Measurements from ENCODE around the gene BEST2. TPM values are rescaled to one million over a fixed set of nuclear protein-coding genes. Genes with fewer than 3 reads are reported as not detected.

Gene BEST2
- total RNA-seq, 2 experiments from 2014 or later: not detected

- POLR2A ChIA-PET: interaction anchor here (0.9 to 1.5 kb wide), 3 partner anchors 11 to 363 kb away, joined by 3 to 8 read pairs (median 4); no protein-coding TSS in a partner anchor
- CTCF ChIA-PET: interaction anchor here (0.8 to 3.3 kb wide), 5 partner anchors 12 to 272 kb away, joined by 3 to 41 read pairs (median 3); partner anchors contain the start of genes PRDX2 and THSD8
Observed at GRCh38 chr19:12789098-12789903, 37.7 kb downstream of the BEST2 start.

DNA sequence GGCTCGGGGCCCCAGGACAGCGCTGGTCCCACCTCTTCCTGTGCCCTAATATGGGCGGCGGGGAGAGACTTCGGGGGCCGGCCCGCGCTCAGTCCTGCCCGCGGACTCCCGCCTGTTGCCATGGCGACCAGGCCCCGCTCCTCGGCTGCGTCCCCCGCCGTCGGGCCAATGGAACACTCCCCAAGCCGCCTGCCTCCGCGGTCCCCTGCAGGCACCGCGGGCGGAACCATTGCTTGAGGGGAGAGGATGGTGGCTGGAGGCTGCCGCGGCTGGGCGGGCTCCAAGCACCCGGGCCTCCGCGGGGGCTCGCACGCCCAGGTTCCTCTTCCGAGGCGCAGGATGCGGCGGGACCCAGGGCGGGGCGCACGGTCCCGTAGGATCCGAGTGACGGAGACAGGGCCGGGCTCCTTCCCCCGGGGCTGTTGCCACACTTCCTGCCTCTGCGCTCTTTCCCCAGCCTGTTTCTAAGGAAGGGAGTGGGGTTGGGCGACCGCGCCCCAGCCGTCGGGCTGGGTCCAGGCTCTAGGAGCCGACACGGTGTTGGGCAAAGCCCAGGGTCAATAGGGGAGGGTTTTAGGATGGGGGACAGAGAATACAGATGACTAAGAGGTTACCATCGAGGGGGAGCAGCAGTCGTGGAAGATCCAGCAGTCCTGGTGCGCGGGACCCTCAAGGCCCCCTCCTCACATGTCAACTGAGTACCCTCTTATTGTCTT lies 38.5 kb downstream of the BEST2 start:
- POLR2A ChIA-PET: interaction anchor here (0.7 to 8.2 kb wide), 4 partner anchors 8 to 362 kb away, joined by 3 to 110 read pairs (median 6); partner anchors contain the start of gene HOOK2
- CTCF ChIA-PET: interaction anchor here (3.3 to 14.9 kb wide), 3 partner anchors 8 to 23 kb away, joined by 41 to 598 read pairs (median 82); partner anchors contain the start of gene HOOK2

DNA sequence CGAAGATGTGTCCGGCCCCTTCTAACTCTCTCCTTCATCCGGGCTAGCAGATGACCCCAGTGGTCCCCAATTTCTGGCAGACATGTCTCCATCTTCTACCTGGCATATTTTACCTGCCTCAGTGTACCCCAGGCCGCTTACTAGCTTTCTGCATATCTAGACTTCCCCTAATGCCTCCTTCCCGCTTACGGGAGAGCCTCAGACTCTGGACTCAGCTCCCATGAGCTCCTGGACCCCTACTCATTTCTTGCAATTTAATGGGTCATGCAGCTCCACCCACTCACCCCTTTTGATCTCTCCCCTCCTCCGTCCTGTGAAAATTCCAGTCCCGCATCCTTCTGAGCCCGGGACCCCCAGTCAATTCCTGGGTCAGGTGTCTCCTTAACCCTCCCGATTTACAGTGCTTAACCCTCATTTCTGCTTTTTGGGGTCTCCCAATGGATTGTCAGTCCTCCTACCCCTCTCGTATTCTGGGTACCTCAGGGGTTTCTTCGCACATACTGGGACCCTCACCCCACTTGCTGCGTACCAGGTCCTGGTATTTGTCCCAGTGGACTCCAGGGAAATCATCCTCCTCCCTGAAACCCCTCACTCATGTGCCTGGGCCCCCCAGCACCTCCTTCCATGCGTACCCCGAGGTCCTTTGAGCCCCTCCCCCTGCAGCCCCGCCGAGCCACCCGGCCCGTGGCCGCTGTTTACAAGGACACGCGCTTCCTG lies 39.2 kb downstream of the BEST2 start:
- ChIA-PET CTCF (interaction anchor here (0.9 to 14.9 kb wide), 3 partner anchors 8 to 68 kb away, joined by 3 to 598 read pairs (median 82); partner anchors contain the start of gene HOOK2), POLR2A (interaction anchor here (0.5 to 8.2 kb wide), 11 partner anchors 8 to 1095 kb away, joined by 3 to 110 read pairs (median 4); partner anchors contain the start of genes GET3, HOOK2 and TRIR)

DNA sequence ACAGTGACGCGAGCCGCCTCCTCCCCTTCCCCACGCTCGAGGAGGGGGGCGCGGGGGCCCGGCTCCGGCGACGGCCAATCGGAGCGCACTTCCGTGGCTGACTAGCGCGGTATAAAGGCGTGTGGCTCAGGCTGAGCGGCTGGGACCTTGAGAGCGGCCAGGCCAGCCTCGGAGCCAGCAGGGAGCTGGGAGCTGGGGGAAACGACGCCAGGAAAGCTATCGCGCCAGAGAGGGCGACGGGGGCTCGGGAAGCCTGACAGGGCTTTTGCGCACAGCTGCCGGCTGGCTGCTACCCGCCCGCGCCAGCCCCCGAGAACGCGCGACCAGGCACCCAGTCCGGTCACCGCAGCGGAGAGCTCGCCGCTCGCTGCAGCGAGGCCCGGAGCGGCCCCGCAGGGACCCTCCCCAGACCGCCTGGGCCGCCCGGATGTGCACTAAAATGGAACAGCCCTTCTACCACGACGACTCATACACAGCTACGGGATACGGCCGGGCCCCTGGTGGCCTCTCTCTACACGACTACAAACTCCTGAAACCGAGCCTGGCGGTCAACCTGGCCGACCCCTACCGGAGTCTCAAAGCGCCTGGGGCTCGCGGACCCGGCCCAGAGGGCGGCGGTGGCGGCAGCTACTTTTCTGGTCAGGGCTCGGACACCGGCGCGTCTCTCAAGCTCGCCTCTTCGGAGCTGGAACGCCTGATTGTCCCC lies 39.9 kb downstream of the BEST2 start, which contains the start of gene JUNB:
TSS of gene JUNB (plus strand) at position 142 of the 706 bp plus-strand sequence. CDS start at position 428, 286 bp downstream.
- ChIA-PET POLR2A (interaction anchor here (0.5 to 8.2 kb wide), 15 partner anchors 9 to 1096 kb away, joined by 3 to 110 read pairs (median 4); partner anchors contain the start of genes GET3, HOOK2 and TRIR), CTCF (interaction anchor here (0.9 to 14.9 kb wide), 6 partner anchors 9 to 110 kb away, joined by 3 to 598 read pairs (median 7); partner anchors contain the start of genes DHPS, HOOK2 and THSD8)

- ChIA-PET POLR2A (interaction anchor here (0.5 to 8.2 kb wide), 19 partner anchors 9 to 360 kb away, joined by 3 to 110 read pairs (median 4); partner anchors contain the start of genes GET3, HOOK2 and TRIR), CTCF (interaction anchor here (0.9 to 14.9 kb wide), 6 partner anchors 10 to 111 kb away, joined by 3 to 598 read pairs (median 7); partner anchors contain the start of genes DHPS, HOOK2 and THSD8)
Observed at GRCh38 chr19:12792051-12792852, 40.7 kb downstream of the BEST2 start.

- ChIA-PET CTCF (interaction anchor here (0.9 to 14.9 kb wide), 5 partner anchors 11 to 112 kb away, joined by 3 to 598 read pairs (median 9); partner anchors contain the start of genes DHPS and HOOK2), POLR2A (interaction anchor here (0.6 to 8.2 kb wide), 12 partner anchors 10 to 360 kb away, joined by 3 to 110 read pairs (median 6); partner anchors contain the start of genes HOOK2 and TRIR)
Observed at GRCh38 chr19:12792853-12793289, 41.3 kb downstream of the BEST2 start.

GRCh38 chr19:12793290-12794195 lies 42.0 kb downstream of the BEST2 start:
- ChIA-PET CTCF (interaction anchor here (0.9 to 14.9 kb wide), 4 partner anchors 11 to 58 kb away, joined by 3 to 598 read pairs (median 46); partner anchors contain the start of gene HOOK2), POLR2A (interaction anchor here (0.6 to 8.2 kb wide), 8 partner anchors 11 to 121 kb away, joined by 3 to 110 read pairs (median 5); partner anchors contain the start of gene HOOK2)

GRCh38 chr19:12794196-12794941 lies 42.8 kb downstream of the BEST2 start:
- ChIA-PET CTCF (interaction anchor here (2.5 to 14.9 kb wide), 3 partner anchors 12 to 53 kb away, joined by 18 to 598 read pairs (median 82); partner anchors contain the start of gene HOOK2), POLR2A (interaction anchor here (0.6 to 8.2 kb wide), 4 partner anchors 18 to 120 kb away, joined by 3 to 110 read pairs (median 4); partner anchors contain the start of gene HOOK2)

GRCh38 chr19:12794971-12795381 lies 43.4 kb downstream of the BEST2 start:
- ChIA-PET POLR2A (interaction anchor here (8.2 kb wide), 1 partner anchor 19 kb away, joined by 110 read pairs; the partner anchor contains the start of gene HOOK2), CTCF (interaction anchor here (1.6 to 14.9 kb wide), 5 partner anchors 9 to 52 kb away, joined by 4 to 598 read pairs (median 18); partner anchors contain the start of gene HOOK2)

- ChIA-PET POLR2A (interaction anchor here (0.6 to 8.2 kb wide), 5 partner anchors 20 to 119 kb away, joined by 3 to 110 read pairs (median 4); partner anchors contain the start of gene HOOK2), CTCF (interaction anchor here (0.6 to 14.9 kb wide), 15 partner anchors 10 to 563 kb away, joined by 3 to 598 read pairs (median 4); partner anchors contain the start of genes HOOK2, RNASEH2A and TRIR)
Observed at GRCh38 chr19:12796146-12797071, 44.8 kb downstream of the BEST2 start.

DNA sequence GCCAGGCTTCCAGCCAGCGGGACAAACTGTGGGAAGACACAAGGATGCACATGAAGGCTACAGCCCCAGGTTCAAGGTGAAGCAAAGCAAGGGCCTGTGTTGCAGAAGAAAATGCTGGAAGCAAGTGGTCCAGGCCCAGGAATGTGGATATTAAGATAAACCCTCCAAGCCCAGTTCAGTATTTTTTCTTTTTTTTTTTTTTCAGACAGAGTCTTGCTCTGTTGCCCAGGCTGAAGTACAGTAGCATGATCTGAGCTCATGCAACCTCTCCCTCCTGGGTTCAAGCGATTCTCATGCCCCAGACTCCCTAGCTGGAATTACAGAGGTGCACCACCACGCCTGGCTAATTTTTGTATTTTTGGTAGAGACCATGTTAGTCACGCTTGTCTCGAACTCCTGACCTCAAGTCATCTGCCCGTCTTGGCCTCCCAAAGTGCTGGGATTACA lies 45.6 kb downstream of the BEST2 start:
- ChIA-PET CTCF (interaction anchor here (0.6 to 14.9 kb wide), 11 partner anchors 11 to 1813 kb away, joined by 3 to 598 read pairs (median 4); partner anchors contain the start of genes HOOK2 and TRIR), POLR2A (interaction anchor here (2.4 to 8.2 kb wide), 2 partner anchors 21 to 31 kb away, joined by 10 to 110 read pairs; partner anchors contain the start of gene HOOK2)

DNA sequence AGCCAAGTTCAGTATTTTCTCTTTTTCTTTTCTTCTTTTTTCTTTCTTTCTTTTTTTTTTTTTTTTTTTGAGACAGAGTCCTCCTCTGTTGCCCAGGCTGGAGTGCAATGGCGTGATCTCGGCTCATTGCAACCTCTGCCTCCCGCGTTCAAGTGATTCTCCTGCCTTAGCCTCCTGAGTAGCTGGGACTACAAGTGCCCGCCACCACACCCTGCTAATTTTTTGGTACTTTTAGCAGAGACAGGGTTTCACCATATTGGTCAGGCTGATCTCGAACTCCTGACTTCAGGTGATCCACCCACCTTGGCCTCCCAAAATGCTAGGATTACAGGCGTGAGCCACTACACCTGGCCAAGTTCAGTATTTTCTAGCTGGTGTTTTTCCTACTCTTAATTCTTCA lies 46.0 kb downstream of the BEST2 start:
- POLR2A ChIA-PET: interaction anchor here (0.6 to 8.2 kb wide), 3 partner anchors 21 to 1595 kb away, joined by 3 to 110 read pairs (median 10); partner anchors contain the start of gene HOOK2
- CTCF ChIA-PET: interaction anchor here (0.7 to 14.9 kb wide), 7 partner anchors 15 to 1813 kb away, joined by 3 to 598 read pairs (median 4); partner anchors contain the start of genes HOOK2 and TRIR
